Measurements from ENCODE around the gene CHI3L2. TPM values are rescaled to one million over a fixed set of nuclear protein-coding genes. Genes with fewer than 3 reads are reported as not detected.

CHI3L2 gene
- total RNA-seq, 1 donor from 2014 or later = 1.3 TPM

DNA sequence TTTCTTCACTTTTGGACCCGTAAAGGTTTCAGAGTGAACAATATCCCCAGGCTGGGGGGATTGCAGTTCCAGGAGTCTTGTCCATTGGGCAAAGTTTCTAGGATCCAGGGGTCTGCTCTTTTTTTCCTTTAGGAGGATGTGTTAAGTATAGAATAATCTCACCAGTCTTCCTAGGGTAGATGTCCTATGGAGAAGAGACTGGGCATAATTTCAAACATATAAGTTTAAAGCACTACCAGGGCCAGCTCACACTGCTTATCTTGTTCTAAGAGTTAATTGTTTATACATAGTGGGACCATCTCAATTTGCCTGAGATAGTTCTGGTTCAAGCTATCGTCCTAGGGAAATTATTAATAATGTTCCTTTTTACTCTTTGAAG, 1.2 kb downstream of the CHI3L2 start:
- TF ChIP-seq, protein P1, sequence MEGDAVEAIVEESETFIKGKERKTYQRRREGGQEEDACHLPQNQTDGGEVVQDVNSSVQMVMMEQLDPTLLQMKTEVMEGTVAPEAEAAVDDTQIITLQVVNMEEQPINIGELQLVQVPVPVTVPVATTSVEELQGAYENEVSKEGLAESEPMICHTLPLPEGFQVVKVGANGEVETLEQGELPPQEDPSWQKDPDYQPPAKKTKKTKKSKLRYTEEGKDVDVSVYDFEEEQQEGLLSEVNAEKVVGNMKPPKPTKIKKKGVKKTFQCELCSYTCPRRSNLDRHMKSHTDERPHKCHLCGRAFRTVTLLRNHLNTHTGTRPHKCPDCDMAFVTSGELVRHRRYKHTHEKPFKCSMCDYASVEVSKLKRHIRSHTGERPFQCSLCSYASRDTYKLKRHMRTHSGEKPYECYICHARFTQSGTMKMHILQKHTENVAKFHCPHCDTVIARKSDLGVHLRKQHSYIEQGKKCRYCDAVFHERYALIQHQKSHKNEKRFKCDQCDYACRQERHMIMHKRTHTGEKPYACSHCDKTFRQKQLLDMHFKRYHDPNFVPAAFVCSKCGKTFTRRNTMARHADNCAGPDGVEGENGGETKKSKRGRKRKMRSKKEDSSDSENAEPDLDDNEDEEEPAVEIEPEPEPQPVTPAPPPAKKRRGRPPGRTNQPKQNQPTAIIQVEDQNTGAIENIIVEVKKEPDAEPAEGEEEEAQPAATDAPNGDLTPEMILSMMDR (IDR thresholded peaks at IDR 0.05; ENCODE audit: unreplicated experiment) = no peak
- H3K27ac Mint-ChIP-seq (ENCODE audit: unreplicated experiment) = no peak overlapping the region
- H3K36me3 Mint-ChIP-seq (ENCODE audit: low read depth, unreplicated experiment) = no peaks in the 10 kb centered on the region

DNA sequence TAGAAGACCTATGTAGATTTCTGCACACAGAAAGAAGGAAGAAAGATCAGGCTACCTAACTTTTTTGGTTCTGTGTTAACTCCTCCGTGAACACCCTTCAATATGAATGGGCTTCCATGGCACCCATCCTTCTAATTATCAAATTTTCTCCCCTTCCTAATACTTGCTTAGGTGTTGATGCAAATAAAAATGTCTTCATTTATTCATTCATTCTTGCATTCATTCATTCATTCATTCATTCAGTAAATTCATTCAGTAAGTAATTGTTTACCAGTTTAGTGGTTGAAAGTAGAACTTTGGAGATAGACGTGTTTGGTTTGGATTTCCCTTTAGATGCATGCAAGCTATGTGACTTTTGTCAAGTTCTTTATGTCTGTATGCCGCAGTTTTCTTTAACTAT, 4.6 kb downstream of the CHI3L2 start:
- H3K27ac Mint-ChIP-seq (ENCODE audit: unreplicated experiment) = no peak overlapping the region
- H3K9me3 Mint-ChIP-seq (ENCODE audit: unreplicated experiment) = no peaks in the 10 kb centered on the region
- DNase-seq (ENCODE audit: low spot score) = no peak
- H3K4me1 Mint-ChIP-seq (ENCODE audit: unreplicated experiment) = no peaks in the 10 kb centered on the region
- H3K36me3 Mint-ChIP-seq (ENCODE audit: low read depth, unreplicated experiment) = no peaks in the 10 kb centered on the region
- H3K4me3 Mint-ChIP-seq (ENCODE audit: unreplicated experiment) = no peak overlapping the region
- TF ChIP-seq, protein P1 (IDR thresholded peaks at IDR 0.05; ENCODE audit: unreplicated experiment) = no peak
- H3K27me3 Mint-ChIP-seq (ENCODE audit: unreplicated experiment) = peaks cover under 1% of the 10 kb centered on the region

More for the DNA sequence above, 1.2 kb downstream of the CHI3L2 start:
- Mint-ChIP-seq H3K27me3 (ENCODE audit: unreplicated experiment) (peaks cover 2% of the 10 kb centered on the region), H3K9me3 (ENCODE audit: unreplicated experiment) (no peaks in the 10 kb centered on the region), H3K4me3 (ENCODE audit: unreplicated experiment) (no peak overlapping the region), H3K4me1 (ENCODE audit: unreplicated experiment) (peaks cover 2% of the 10 kb centered on the region)
- DNase-seq (ENCODE audit: low spot score) = no peak

DNA sequence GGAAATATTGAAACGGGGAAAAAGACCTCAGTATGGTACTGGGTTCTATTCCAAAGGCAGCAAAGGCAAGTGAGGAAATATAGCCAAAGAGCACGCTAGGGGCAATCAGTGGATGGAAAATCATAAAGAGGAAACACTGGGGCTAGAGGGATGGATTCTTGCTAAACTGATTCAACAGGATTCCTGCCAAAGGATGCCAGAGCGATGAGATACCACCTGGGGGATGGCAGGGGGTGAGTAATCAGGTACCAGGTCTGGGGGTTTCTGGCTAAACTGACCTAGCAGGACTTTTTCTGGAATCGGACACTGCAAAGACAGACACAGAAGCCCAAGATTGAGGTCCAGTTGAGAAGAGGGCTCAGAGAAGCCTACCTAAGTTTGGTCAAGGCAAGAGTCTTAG, 6.7 kb downstream of the CHI3L2 start:
- H3K4me1 Mint-ChIP-seq (ENCODE audit: unreplicated experiment) = no peaks in the 10 kb centered on the region

DNA sequence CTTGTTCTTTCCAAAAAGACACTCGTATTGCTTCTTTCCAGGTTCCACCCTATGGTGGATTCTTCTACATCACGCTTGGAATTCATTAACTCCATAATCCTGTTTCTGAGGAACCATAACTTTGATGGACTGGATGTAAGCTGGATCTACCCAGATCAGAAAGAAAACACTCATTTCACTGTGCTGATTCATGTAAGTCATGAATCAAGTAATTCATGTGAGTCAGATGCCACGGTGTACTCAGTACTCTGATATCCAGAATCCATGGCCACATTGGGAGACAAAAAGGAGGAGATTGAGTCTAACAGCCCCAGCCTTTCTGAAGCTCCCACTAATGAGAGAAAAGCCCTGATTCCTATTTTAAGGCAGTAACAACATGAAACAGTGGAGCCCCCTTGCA, 7.4 kb downstream of the CHI3L2 start:
- H3K9me3 Mint-ChIP-seq (ENCODE audit: unreplicated experiment) = no peaks in the 10 kb centered on the region
- TF ChIP-seq, protein P1 (IDR thresholded peaks at IDR 0.05; ENCODE audit: unreplicated experiment) = no peak
- H3K27me3 Mint-ChIP-seq (ENCODE audit: unreplicated experiment) = peaks cover 3% of the 10 kb centered on the region
- H3K27ac Mint-ChIP-seq (ENCODE audit: unreplicated experiment) = no peak overlapping the region
- no peaks in the 10 kb centered on the region for H3K4me1 Mint-ChIP-seq (ENCODE audit: unreplicated experiment)
- no peak overlapping the region for H3K4me3 Mint-ChIP-seq (ENCODE audit: unreplicated experiment)
- H3K36me3 Mint-ChIP-seq (ENCODE audit: low read depth, unreplicated experiment) = no peaks in the 10 kb centered on the region
- DNase-seq (ENCODE audit: low spot score) = no peak

More for the DNA sequence above, 6.7 kb downstream of the CHI3L2 start:
- no peak for DNase-seq (ENCODE audit: low spot score)
- no peak overlapping the region for H3K4me3 Mint-ChIP-seq (ENCODE audit: unreplicated experiment)
- H3K9me3 Mint-ChIP-seq (ENCODE audit: unreplicated experiment) = no peaks in the 10 kb centered on the region
- TF ChIP-seq, protein P1 (IDR thresholded peaks at IDR 0.05; ENCODE audit: unreplicated experiment) = no peak
- H3K36me3 Mint-ChIP-seq (ENCODE audit: low read depth, unreplicated experiment) = no peaks in the 10 kb centered on the region
- peaks cover 2% of the 10 kb centered on the region for H3K27me3 Mint-ChIP-seq (ENCODE audit: unreplicated experiment)
- H3K27ac Mint-ChIP-seq (ENCODE audit: unreplicated experiment) = no peak overlapping the region

DNA sequence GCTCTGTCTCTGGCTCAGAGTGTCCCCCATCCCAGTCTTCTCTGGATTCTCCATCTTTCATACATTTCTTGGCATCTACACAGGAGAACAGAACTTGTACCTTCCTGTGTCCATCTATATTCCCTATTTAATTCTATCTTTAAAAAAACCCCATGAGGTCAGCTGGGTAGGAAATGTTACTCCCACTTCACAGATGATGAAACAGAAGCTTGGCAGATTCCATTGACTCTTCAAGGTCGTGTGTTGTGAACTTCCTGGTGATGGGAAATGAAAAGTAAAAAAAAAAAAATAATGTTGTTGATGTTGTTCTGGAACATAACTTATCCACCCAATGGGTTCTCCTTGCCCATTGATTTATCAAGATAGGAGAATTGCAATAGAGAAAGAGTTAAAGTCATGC, 8.9 kb downstream of the CHI3L2 start:
- Mint-ChIP-seq H3K4me3 (ENCODE audit: unreplicated experiment) (no peak overlapping the region), H3K27ac (ENCODE audit: unreplicated experiment) (no peak overlapping the region)

More for the DNA sequence above, 8.9 kb downstream of the CHI3L2 start:
- DNase-seq (ENCODE audit: low spot score) = no peak
- H3K4me1 Mint-ChIP-seq (ENCODE audit: unreplicated experiment) = no peaks in the 10 kb centered on the region
- H3K9me3 Mint-ChIP-seq (ENCODE audit: unreplicated experiment) = no peaks in the 10 kb centered on the region
- TF ChIP-seq, protein P1 (IDR thresholded peaks at IDR 0.05; ENCODE audit: unreplicated experiment) = no peak
- H3K27me3 Mint-ChIP-seq (ENCODE audit: unreplicated experiment) = peaks cover 3% of the 10 kb centered on the region
- no peaks in the 10 kb centered on the region for H3K36me3 Mint-ChIP-seq (ENCODE audit: low read depth, unreplicated experiment)

Data from endothelial cell (in vitro differentiated cells).